ENCODE results near the gene PLAU. TPM values are rescaled to one million over a fixed set of nuclear protein-coding genes. Genes with fewer than 3 reads are reported as not detected.
"Not testable (repeated sequence)": the region's sequence is repeated elsewhere in the genome, so short reads cannot be mapped to it uniquely, and the experiment has no call there.

PLAU gene
- total RNA-seq, 2 donors from 2014 or later, result 7.1 to 11.0 TPM

DNA sequence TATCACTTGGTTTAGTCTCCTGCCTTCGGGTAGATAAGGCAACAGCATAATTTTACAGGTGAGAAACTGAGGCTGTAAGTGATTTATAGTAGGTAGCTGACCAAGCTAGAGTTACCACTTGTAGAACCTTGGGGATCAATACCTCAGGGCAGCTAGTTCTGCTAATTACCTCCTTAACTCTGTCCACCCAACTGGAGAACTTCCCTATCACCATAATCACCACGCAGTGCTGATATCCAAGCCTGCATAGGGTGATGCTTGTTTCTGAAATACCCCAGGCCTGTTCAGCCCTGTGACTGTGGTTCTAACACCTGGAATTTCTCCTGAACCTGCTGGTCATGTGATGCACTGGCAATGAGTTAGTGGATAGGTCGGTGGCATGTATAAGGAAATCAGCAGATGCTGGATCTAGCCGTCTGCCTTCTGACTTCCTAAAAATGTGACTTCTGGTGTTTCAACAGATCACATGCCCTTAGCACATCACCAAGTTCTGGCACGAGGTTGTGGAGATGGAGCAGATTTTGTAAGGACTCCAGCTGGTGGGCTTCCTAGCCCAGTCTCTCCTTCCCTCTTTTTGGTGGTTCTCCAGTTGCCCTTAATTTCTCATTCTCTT, 15.3 kb downstream of the PLAU start:
- intact Hi-C loops (cut with DNase I), result no loop called here
- Histone ChIP-seq H3K4me1 (replicated peaks) (no peaks in the 10 kb centered on the region), H3K4me3 (no peak overlapping the region), H3K36me3 (no peaks in the 10 kb centered on the region), H3K27ac (no peak overlapping the region), H3K27me3 (replicated peaks; ENCODE audit: insufficient read depth) (no peaks in the 10 kb centered on the region), H3K9me3 (no peaks in the 10 kb centered on the region)
- 78% methylated on average over 5 of the region's 5 CpGs for WGBS
- no peak for TF ChIP-seq POLR2A (IDR thresholded peaks at IDR 0.05)
- TF ChIP-seq, protein P1, sequence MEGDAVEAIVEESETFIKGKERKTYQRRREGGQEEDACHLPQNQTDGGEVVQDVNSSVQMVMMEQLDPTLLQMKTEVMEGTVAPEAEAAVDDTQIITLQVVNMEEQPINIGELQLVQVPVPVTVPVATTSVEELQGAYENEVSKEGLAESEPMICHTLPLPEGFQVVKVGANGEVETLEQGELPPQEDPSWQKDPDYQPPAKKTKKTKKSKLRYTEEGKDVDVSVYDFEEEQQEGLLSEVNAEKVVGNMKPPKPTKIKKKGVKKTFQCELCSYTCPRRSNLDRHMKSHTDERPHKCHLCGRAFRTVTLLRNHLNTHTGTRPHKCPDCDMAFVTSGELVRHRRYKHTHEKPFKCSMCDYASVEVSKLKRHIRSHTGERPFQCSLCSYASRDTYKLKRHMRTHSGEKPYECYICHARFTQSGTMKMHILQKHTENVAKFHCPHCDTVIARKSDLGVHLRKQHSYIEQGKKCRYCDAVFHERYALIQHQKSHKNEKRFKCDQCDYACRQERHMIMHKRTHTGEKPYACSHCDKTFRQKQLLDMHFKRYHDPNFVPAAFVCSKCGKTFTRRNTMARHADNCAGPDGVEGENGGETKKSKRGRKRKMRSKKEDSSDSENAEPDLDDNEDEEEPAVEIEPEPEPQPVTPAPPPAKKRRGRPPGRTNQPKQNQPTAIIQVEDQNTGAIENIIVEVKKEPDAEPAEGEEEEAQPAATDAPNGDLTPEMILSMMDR (IDR thresholded peaks at IDR 0.05), result no peak
- TF ChIP-seq POLR2AphosphoS5 (IDR thresholded peaks at IDR 0.05), result no peak
- no peak for DNase-seq (ENCODE audit: low spot score)

DNA sequence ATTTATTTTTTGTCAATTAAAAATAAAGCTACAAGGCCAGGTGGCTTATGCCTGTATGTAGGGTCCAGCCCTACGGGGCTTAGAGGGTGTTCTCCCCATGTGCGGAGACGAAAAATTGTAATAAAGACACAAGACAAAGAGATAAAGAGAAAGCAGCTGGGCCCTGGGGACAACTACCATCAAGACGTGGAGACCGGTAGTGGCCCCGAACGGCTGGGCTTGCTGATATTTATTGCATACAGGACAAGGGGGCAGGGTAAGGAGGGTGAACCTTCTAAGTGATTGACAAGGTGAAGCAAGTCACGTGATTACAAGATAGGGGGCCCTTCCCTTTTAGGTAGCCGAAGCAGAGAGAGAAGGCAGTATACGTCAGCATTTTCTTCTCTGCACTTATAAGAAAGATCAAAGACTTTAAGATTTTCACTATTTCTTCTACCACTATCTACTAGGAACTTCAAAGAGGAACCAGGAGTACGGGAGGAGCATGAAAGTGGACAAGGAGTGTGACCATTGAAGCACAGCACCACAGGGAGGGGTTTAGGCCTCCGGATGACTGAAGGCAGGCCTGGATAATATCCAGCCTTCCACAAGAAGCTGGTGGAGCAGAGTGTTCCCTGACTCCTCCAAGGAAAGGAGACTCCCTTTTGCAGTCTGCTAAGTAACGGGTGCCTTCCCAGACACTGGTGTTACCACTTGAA, 19.8 kb downstream of the PLAU start:
- H3K27me3 ChIP-seq (replicated peaks; ENCODE audit: insufficient read depth); H3K4me1 ChIP-seq (replicated peaks); H3K4me3 ChIP-seq; H3K27ac ChIP-seq; H3K9me3 ChIP-seq; H3K36me3 ChIP-seq; intact Hi-C loops (cut with DNase I); DNase-seq (ENCODE audit: low spot score): not testable (repeated sequence)
- 79% methylated on average over 13 of the region's 13 CpGs for WGBS

DNA sequence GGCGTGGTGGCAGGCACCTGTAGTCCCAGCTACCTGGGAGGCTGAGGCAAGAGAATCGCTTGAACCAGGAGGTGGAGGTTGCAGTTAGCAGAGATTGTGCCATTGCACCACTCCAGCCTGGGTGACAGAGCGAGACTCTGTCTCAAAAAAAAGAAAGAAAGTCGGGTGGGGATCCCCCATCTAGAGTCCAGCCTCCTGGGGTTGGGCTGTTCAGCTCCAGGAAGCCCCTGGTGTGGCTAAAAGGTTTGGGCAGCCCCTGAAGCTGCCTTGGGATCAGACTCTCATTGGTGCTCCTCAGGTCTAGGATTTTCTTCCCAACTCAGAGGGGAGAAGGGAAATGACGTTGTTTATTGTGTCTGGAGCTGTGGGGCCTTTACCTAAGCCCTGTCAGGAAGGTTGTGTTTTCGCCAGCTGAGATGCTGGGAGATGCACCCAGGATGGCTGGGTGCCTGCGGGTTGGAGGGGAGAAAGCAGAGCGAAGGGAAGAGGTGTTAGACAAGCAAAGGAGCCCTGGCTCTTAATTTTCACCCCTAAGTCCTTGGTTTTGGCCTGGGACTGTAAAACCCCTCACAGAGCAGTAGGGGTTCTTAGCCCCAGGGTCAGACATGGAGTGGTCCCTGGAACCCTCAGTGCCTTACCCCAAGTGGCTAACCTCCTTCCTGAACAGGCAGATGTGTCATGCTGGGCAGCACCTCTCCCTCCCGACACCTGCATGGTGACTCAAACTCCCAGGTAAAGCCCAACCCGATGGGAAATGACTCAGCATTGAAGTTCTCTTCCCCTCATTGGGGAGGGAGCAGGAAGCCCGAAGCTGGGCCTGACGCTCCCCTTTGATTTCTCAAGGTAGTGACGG, 21.1 kb downstream of the PLAU start:
- Histone ChIP-seq H3K27ac (no peak overlapping the region), H3K9me3 (no peaks in the 10 kb centered on the region), H3K36me3 (no peaks in the 10 kb centered on the region), H3K27me3 (replicated peaks; ENCODE audit: insufficient read depth) (no peaks in the 10 kb centered on the region), H3K4me1 (replicated peaks) (peaks cover 10% of the 10 kb centered on the region), H3K4me3 (no peak overlapping the region)
- 65% methylated on average over 12 of the region's 13 CpGs for WGBS
- peak; percentile 56 for DNase-seq (ENCODE audit: low spot score)
- intact Hi-C loops (cut with DNase I), result no loop called here
- peak; percentile 64 for TF ChIP-seq POLR2AphosphoS5 (IDR thresholded peaks at IDR 0.05)
- TF ChIP-seq, protein P1 (IDR thresholded peaks at IDR 0.05), result no peak
- TF ChIP-seq POLR2A (IDR thresholded peaks at IDR 0.05), result peak; percentile 36

DNA sequence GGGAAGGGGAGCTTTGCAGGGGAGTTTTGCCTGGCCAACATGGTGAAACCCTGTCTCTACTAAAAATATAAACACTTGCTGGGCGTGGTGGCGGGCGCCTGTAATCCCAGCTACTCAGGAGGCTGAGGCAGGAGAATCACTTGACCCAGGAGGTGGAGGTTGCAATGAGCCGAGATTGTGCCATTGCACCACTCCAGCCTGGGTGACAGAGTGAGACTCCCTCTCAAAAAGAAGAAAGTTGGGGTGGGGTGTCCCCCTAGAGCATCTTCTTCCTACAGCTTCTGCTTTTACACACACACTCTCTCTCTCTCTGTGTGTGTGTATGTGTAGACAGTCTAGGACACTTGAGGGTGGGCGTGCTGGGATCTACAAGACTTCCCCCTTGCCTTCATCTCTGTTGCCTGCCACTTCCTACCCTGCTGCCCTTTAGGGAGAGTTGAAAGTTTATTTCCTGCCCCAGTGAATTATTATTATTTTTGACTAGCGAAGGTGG, 21.7 kb downstream of the PLAU start:
- Histone ChIP-seq H3K36me3 (no peaks in the 10 kb centered on the region), H3K27me3 (replicated peaks; ENCODE audit: insufficient read depth) (no peaks in the 10 kb centered on the region), H3K4me3 (no peak overlapping the region), H3K9me3 (no peaks in the 10 kb centered on the region), H3K27ac (no peak overlapping the region), H3K4me1 (replicated peaks) (peaks cover 10% of the 10 kb centered on the region)
- TF ChIP-seq, protein P1 (IDR thresholded peaks at IDR 0.05), result no peak
- TF ChIP-seq POLR2AphosphoS5 (IDR thresholded peaks at IDR 0.05) (no peak), POLR2A (IDR thresholded peaks at IDR 0.05) (no peak)
- WGBS, result 93% methylated on average over 6 of the region's 6 CpGs
- intact Hi-C loops (cut with DNase I), result no loop called here
- no peak for DNase-seq (ENCODE audit: low spot score)

DNA sequence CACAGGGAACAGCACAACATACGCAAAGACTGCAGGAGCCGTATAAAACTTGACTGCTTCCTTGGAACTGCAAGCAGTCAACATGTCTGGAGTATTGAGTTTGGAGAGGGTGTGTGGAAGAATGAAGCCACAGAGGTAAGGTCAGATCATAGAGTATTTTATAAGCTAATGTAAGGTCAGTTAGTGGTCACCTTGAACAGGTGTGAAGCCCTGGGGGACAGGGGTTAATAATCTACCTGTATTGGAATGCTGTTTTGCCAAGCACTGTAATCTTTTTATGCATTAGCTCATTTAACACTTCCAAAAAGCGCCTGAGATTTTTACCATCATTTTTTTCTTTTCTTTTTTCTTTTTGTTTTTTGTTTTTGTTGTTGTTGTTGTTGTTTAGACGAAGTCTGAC, 23.1 kb downstream of the PLAU start:
- Histone ChIP-seq H3K9me3 (no peaks in the 10 kb centered on the region), H3K4me1 (replicated peaks) (peaks cover 10% of the 10 kb centered on the region), H3K36me3 (no peaks in the 10 kb centered on the region), H3K27ac (no peak overlapping the region), H3K4me3 (no peak overlapping the region), H3K27me3 (replicated peaks; ENCODE audit: insufficient read depth) (no peaks in the 10 kb centered on the region)
- no peak for TF ChIP-seq POLR2A (IDR thresholded peaks at IDR 0.05)
- TF ChIP-seq, protein P1 (IDR thresholded peaks at IDR 0.05), result no peak
- no peak for TF ChIP-seq POLR2AphosphoS5 (IDR thresholded peaks at IDR 0.05)
- DNase-seq (ENCODE audit: low spot score), result no peak
- WGBS, result 87% methylated on average over 4 of the region's 4 CpGs
- intact Hi-C loops (cut with DNase I), result no loop called here
